Vagina (tissue), 2 donors: ENCODE measurements around the gene TOR1AIP1. TPM values are rescaled to one million over a fixed set of nuclear protein-coding genes. Genes with fewer than 3 reads are reported as not detected.
A peak's percentile ranks its signal among the peaks of the same experiment; 100 is the strongest.

Experiments
- DNase-seq, 2 donors: peaks; one replicate each; pipeline ENCODE4 v3.0.0-alpha.2; 2017; ENCODE audit errors: extremely low spot score in 2 of 2
- H3K27ac ChIP-seq: fragments of 200-600 bp; sonication (generic); one replicate; pipeline ENCODE4 v1.5.1; 2019
- H3K27me3 ChIP-seq: fragments of 200-600 bp; sonication (generic); one replicate; pipeline ENCODE4 v1.5.1; 2019
- H3K36me3 ChIP-seq, 2 donors: fragments of 200-600 bp; sonication (generic); one replicate each; pipeline ENCODE4 v1.5.1; 2017 to 2019
- H3K4me1 ChIP-seq: fragments of 200-600 bp; sonication (generic); one replicate; pipeline ENCODE4 v1.5.1; 2019
- H3K4me3 ChIP-seq, 2 donors: fragments of 200-600 bp; sonication (generic); 1 replicate in 1 of 2; 2 replicates in 1 of 2; pipeline ENCODE4 v1.5.1; 2016 to 2019
- H3K9me3 ChIP-seq: fragments of 200-600 bp; sonication (generic); one replicate; pipeline ENCODE4 v1.5.1; 2019
- POLR2A ChIP-seq, 2 donors: fragments of 450-650 bp; IDR thresholded peaks; one replicate each; pipeline ENCODE4 v1.6.1; 2017; ENCODE audit warnings: antibody characterized with exemption in 2 of 2, mild to moderate bottlenecking in 2 of 2, moderate library complexity in 2 of 2
- POLR2AphosphoS5 ChIP-seq, 2 donors: sonication (generic); formaldehyde crosslinking; IDR thresholded peaks; one replicate each; pipeline ENCODE4 v1.9.0; 2017; ENCODE audit warnings: antibody characterized with exemption in 2 of 2, mild to moderate bottlenecking in 2 of 2, low read depth in 1 of 2; ENCODE audit not compliant: insufficient read depth in 1 of 2
- intact Hi-C: fragments of 100-400 bp; cut with DNase I; formaldehyde crosslinking; loops from one replicate; pipeline ENCODE4 v1.15.1; 2023
- total RNA-seq: library from RNA; depleted of rRNA; stranded (reverse); fragments of >200 nt; gene quantifications from one replicate; pipeline ENCODE4 v1.2.3, GENCODE V29; 2016
- TF ChIP-seq, protein P1 (sequence below), 3 experiments: fragments of 450-650 bp in 2 of 3; fragments of 200-600 bp in 1 of 3; sonication (generic) in 1 of 3; IDR thresholded peaks; one replicate each; pipeline ENCODE4 v1.5.1; 2017 to 2019; ENCODE audit warnings: antibody characterized with exemption in 3 of 3, mild to moderate bottlenecking in 2 of 3, moderate library complexity in 2 of 3

The TOR1AIP1 gene
- total RNA-seq, 1 donor from 2014 or later: 45.9 TPM

DNA sequence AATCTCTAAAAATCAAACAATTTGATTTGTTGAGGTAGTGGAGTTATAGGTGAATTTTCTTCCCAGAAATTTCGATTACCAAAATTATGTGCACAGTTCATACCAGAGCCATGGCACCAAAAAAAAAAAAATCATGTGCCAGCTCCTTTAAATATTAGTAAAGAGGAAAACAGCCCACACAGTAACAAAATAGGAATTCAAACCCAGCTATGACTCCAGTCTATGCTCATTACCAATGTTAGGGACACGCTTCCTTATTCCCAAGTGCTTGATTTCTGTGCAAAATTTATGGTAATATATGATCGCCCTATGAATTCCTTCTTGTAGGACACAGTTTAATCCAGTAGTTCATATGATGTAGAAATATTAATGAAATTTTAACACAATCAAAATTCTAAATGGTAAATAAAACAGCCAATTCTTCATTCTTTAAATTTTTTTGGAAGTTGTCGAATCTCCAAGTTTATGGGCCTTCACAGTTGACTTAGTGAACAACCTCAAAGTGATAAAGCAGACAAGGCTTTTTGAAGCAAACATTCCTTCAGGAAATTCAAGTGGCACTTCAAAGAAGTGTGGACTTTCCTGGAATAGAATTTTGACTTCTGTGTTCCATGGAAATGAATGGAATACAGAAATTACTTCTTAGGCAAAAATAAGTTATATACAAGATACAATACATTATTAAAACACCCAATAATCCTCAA, 6.3 kb upstream of the TOR1AIP1 start:
- no peak overlapping the region for H3K27ac ChIP-seq
- no peak for DNase-seq
- H3K9me3 ChIP-seq: no peaks in the 10 kb centered on the region
- intact Hi-C loops: no loop called here
- H3K36me3 ChIP-seq: peaks cover 0 to 11% of the 10 kb centered on the region in 2 donors
- H3K27me3 ChIP-seq: no peaks in the 10 kb centered on the region
- H3K4me3 ChIP-seq: no peak overlapping the region
- TF ChIP-seq POLR2A (IDR thresholded peaks at IDR 0.05): no peak
- TF ChIP-seq, protein P1, sequence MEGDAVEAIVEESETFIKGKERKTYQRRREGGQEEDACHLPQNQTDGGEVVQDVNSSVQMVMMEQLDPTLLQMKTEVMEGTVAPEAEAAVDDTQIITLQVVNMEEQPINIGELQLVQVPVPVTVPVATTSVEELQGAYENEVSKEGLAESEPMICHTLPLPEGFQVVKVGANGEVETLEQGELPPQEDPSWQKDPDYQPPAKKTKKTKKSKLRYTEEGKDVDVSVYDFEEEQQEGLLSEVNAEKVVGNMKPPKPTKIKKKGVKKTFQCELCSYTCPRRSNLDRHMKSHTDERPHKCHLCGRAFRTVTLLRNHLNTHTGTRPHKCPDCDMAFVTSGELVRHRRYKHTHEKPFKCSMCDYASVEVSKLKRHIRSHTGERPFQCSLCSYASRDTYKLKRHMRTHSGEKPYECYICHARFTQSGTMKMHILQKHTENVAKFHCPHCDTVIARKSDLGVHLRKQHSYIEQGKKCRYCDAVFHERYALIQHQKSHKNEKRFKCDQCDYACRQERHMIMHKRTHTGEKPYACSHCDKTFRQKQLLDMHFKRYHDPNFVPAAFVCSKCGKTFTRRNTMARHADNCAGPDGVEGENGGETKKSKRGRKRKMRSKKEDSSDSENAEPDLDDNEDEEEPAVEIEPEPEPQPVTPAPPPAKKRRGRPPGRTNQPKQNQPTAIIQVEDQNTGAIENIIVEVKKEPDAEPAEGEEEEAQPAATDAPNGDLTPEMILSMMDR (IDR thresholded peaks at IDR 0.05): no peak
- no peak for TF ChIP-seq POLR2AphosphoS5 (IDR thresholded peaks at IDR 0.05; ENCODE audit: insufficient read depth in 1 of 2, low read depth in 1 of 2)
- peaks cover 53% of the 10 kb centered on the region for H3K4me1 ChIP-seq

DNA sequence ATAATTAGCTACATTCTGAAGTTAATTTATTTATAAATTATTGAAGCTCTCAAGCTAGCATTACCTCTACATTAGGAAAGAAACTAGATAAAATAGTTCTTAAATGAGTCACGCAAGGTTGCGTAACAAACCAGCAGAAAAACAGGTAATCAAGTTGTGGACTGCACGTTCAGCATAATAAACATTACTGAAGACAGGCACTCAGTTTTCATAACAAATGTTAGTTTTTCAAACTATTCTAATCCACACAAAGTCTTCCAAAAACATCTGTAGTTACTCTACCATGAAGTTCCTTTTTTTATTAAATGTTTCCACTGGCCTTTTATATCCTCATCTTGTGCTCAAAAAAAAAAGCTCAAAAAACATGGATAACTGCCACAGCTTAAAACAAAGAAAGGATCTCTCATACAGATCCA, 5.8 kb upstream of the TOR1AIP1 start:
- no peak for DNase-seq
- intact Hi-C loops: no loop called here
- Histone ChIP-seq H3K4me1 (peaks cover 58% of the 10 kb centered on the region), H3K27ac (peak overlapping the region; percentile 71), H3K36me3 (peaks cover 0 to 11% of the 10 kb centered on the region in 2 donors), H3K4me3 (peak overlapping the region; percentile 57 to 63), H3K9me3 (no peaks in the 10 kb centered on the region), H3K27me3 (no peaks in the 10 kb centered on the region)
- no peak for TF ChIP-seq POLR2A (IDR thresholded peaks at IDR 0.05)
- TF ChIP-seq POLR2AphosphoS5 (IDR thresholded peaks at IDR 0.05; ENCODE audit: insufficient read depth in 1 of 2, low read depth in 1 of 2): peak in 1 of 2 donors; percentile 77

DNA sequence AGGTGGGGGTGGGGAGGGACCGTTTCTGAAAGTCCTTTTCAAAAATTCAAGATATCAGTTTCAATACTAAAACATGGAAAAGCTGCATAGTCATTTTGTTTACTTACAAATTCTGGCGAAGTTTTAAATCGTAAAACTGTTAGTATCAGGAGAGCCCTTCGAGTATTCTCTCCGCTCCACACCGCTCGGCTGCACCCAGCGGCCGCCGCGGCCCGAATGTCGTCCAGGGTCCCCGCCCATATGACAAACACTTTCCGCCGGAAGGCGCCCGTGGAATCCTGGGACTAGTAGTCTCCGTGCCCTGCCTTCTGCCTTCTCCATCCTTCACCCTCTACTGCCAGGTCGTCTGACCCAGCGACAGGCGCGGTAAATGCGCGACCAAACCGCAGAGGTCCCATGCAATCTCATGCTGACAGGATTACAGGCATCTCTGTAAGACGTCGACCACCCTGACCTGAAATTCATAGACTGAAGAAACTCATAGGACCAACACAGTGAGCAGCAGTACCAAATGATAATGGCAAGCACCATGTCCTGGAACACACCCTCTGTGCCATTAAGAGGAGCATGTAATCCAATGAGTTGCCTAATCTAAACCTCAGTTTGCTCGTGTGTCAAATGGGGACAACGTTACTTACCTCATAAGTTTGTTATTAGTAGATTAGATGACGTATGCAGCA, 4.4 kb upstream of the TOR1AIP1 start, which contains the start of gene TOR1AIP2:
Gene TOR1AIP2 (minus strand): TSS at position 218 of the 680 bp plus-strand sequence. CDS start 25,138 bp downstream, outside the sequence.
- peaks cover 0 to 11% of the 10 kb centered on the region in 2 donors for H3K36me3 ChIP-seq
- DNase-seq: peak in 1 of 2 donors; percentile 94
- peak within 1 kb of the TSS; percentile 71 for H3K27ac ChIP-seq
- no peaks in the 10 kb centered on the region for H3K9me3 ChIP-seq
- peak within 1 kb of the TSS; percentile 57 to 63 for H3K4me3 ChIP-seq
- intact Hi-C loops: no loop called here
- TF ChIP-seq POLR2A (IDR thresholded peaks at IDR 0.05) (peak; percentile 31 to 99), POLR2AphosphoS5 (IDR thresholded peaks at IDR 0.05; ENCODE audit: insufficient read depth in 1 of 2, low read depth in 1 of 2) (peak; percentile 96 to 100)
- TF ChIP-seq, protein P1 (IDR thresholded peaks at IDR 0.05): no peak
- H3K27me3 ChIP-seq: no peaks in the 10 kb centered on the region
- peaks cover 50% of the 10 kb centered on the region for H3K4me1 ChIP-seq

DNA sequence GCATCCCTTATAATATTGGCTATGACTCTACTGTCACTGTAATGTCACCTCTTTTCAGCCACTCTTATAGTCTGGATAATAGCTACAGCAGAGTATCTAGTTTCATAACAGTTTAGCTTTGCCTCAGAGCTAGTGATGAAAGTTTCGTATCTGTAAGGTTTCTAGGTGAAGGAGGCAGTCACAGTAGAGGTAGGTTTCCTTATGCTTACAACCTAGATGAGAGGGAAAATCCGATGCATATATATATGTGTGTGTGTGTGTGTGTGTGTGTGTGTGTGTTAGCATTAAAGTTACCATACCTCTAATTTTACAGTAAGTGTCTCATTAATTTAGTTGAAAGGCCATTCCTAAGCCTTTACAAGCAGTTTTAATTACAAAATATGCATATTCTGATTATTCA, 2.3 kb upstream of the TOR1AIP1 start:
- Histone ChIP-seq H3K27ac (no peak overlapping the region), H3K4me1 (peaks cover 54% of the 10 kb centered on the region), H3K9me3 (no peaks in the 10 kb centered on the region), H3K36me3 (peaks cover 0 to 4% of the 10 kb centered on the region in 2 donors), H3K4me3 (no peak overlapping the region), H3K27me3 (no peaks in the 10 kb centered on the region)
- intact Hi-C loops: loop anchor here (10.0 kb wide), 1 partner anchor 275 kb away; the partner anchor contains the start of gene QSOX1
- DNase-seq: no peak
- TF ChIP-seq POLR2A (IDR thresholded peaks at IDR 0.05): no peak
- TF ChIP-seq POLR2AphosphoS5 (IDR thresholded peaks at IDR 0.05; ENCODE audit: insufficient read depth in 1 of 2, low read depth in 1 of 2): no peak
- TF ChIP-seq, protein P1 (IDR thresholded peaks at IDR 0.05): no peak

DNA sequence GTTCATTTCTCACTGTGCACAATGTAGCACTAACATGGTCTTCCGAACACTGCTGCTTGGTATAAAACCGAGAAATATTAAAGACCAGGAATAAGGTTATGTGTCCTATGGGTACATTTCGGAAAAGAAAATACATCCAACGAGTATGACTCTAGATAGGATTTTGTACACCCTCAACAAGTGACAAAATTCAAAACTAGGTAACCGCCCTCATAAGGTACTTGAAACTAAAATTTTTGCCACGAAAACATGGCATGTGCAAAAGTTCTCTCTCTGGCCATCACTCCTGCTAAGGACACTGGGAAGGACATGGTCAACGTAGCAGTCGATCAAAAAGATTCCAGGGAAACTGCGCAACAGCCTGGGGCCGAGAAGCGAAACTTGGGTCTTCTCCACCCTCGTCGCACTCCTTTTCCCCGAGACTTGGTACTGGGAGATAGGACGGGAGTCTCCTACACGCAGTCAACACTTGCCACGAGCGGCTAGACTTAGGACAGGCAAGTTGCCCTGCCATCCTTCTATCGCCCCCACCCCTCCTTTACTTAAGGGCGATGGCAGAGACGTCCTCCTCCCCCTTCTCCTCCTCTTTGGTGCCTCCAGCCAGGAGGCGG, 338 bp upstream of the TOR1AIP1 start:
- Histone ChIP-seq H3K9me3 (no peaks in the 10 kb centered on the region), H3K4me1 (peaks cover 52% of the 10 kb centered on the region), H3K36me3 (peaks cover 0 to 21% of the 10 kb centered on the region in 2 donors), H3K27ac (peak overlapping the region; percentile 100), H3K27me3 (no peaks in the 10 kb centered on the region), H3K4me3 (peak overlapping the region; percentile 81 to 96)
- DNase-seq: peak in 1 of 2 donors; percentile 97
- TF ChIP-seq, protein P1 (IDR thresholded peaks at IDR 0.05): no peak
- TF ChIP-seq POLR2A (IDR thresholded peaks at IDR 0.05): no peak
- TF ChIP-seq POLR2AphosphoS5 (IDR thresholded peaks at IDR 0.05; ENCODE audit: insufficient read depth in 1 of 2, low read depth in 1 of 2): no peak
- intact Hi-C loops: loop anchor here (10.0 kb wide), 1 partner anchor 273 kb away; the partner anchor contains the start of gene QSOX1
